GM23338 (cell line): ENCODE measurements around the gene COL4A2.

Source experiments
- CREB1 ChIP-seq: fragments of 250-450 bp; sonication (Bioruptor Pico); IDR thresholded peaks from 2 replicates; pipeline ENCODE4 v1.5.0; 2020; ENCODE audit warnings: low read depth, mild to moderate bottlenecking, moderate library complexity
- CTCF ChIP-seq, 2 experiments: fragments of 200-600 bp in 1 of 2; sonication (generic) in 1 of 2; conservative IDR thresholded peaks; 2 replicates each; pipeline versions ENCODE4 v1.5.1 to v1.6.1; 2016 to 2017; ENCODE audit warnings: antibody characterized with exemption in 2 of 2, low read depth in 2 of 2, mild to moderate bottlenecking in 2 of 2, moderate library complexity in 1 of 2
- ETS1 ChIP-seq: IDR thresholded peaks from 2 replicates; pipeline ENCODE4 v1.6.1; 2016; ENCODE audit warnings: antibody characterized with exemption
- EZH2 ChIP-seq: fragments of 200-600 bp; sonication (generic); IDR thresholded peaks from one replicate; pipeline ENCODE4 v1.8.0; 2017; ENCODE audit warnings: antibody characterized with exemption, mild to moderate bottlenecking, low read depth; ENCODE audit not compliant: unreplicated experiment
- EZH2phosphoT487 ChIP-seq: fragments of 200-600 bp; sonication (generic); IDR thresholded peaks from one replicate; pipeline ENCODE4 v1.8.1; 2018; ENCODE audit warnings: antibody characterized with exemption; ENCODE audit not compliant: unreplicated experiment
- JUNB ChIP-seq: IDR thresholded peaks from one replicate; pipeline ENCODE4 v1.6.1; 2016; ENCODE audit warnings: antibody characterized with exemption; ENCODE audit not compliant: unreplicated experiment
- NANOG ChIP-seq: IDR thresholded peaks from 2 replicates; pipeline ENCODE4 v1.6.1; 2016; ENCODE audit warnings: antibody characterized with exemption, borderline replicate concordance
- POLR2AphosphoS5 ChIP-seq: IDR thresholded peaks from 2 replicates; pipeline ENCODE4 v1.6.1; 2016; ENCODE audit warnings: antibody characterized with exemption, low read depth
- REST ChIP-seq: IDR thresholded peaks from one replicate; pipeline ENCODE4 v1.6.1; 2018; ENCODE audit warnings: antibody characterized with exemption; ENCODE audit not compliant: unreplicated experiment
- ZNF114 ChIP-seq: fragments of 250-450 bp; sonication (Bioruptor Pico); IDR thresholded peaks from 2 replicates; pipeline ENCODE4 v1.5.0; 2020; ENCODE audit warnings: mild to moderate bottlenecking, moderate library complexity
- ZNF331 ChIP-seq: fragments of 250-450 bp; sonication (Bioruptor Pico); IDR thresholded peaks from 2 replicates; pipeline ENCODE4 v1.5.0; 2020; ENCODE audit warnings: low read depth, mild to moderate bottlenecking, moderate library complexity
- ZNF462 ChIP-seq: fragments of 250-450 bp; sonication (Bioruptor Pico); IDR thresholded peaks from 2 replicates; pipeline ENCODE4 v1.5.0; 2020; ENCODE audit warnings: mild to moderate bottlenecking, moderate library complexity

- no peak for TF ChIP-seq EZH2
- TF ChIP-seq CTCF (conservative IDR thresholded peaks at IDR 0.05; ENCODE audit: low read depth in 2 of 2) = no peak
- no peak for TF ChIP-seq ETS1
- TF ChIP-seq JUNB = no peak
- no peak for TF ChIP-seq CREB1
- TF ChIP-seq NANOG = no peak
- no peak for TF ChIP-seq ZNF114 (CRISPR knock-in tag)
- no peak for TF ChIP-seq EZH2phosphoT487
- no peak for TF ChIP-seq ZNF462 (CRISPR knock-in tag)
- TF ChIP-seq ZNF331 (CRISPR knock-in tag) = no peak
- no peak for TF ChIP-seq REST
- no peak for TF ChIP-seq POLR2AphosphoS5
These were observed 141.6 kb downstream of the COL4A2 start for GRCh38 chr13:110448677-110449076.
